Measurements from ENCODE around the gene PDGFC.

The PDGFC gene

GRCh38 chr4:156805696-156806095 lies 165.9 kb downstream of the PDGFC start:
- DNase-seq: no peak
- intact Hi-C loops (cut with DNase I): no loop called here

DNA sequence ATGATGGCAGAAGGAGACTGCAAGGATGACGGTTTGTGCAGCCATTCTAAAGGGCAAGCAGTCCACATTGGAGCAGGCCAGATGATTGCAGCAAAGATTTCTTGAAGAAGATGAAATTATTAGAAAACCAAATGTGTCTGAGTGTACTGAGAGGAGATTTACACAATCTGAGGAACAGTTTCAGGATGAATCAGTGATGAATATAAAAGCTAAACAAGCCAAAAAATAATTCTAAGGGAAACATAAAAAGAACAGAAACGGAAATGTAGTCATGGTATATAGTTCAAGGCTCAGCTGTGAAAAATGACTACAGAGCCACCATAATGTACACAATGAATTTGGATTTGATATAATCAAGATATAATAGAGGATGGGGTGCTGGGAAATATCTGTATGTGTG lies 168.5 kb downstream of the PDGFC start:
- intact Hi-C loops (cut with DNase I): no loop called here
- no peak for DNase-seq

GRCh38 chr4:156800463-156800862 lies 171.1 kb downstream of the PDGFC start:
- DNase-seq: no peak
- intact Hi-C loops (cut with DNase I): no loop called here

DNA sequence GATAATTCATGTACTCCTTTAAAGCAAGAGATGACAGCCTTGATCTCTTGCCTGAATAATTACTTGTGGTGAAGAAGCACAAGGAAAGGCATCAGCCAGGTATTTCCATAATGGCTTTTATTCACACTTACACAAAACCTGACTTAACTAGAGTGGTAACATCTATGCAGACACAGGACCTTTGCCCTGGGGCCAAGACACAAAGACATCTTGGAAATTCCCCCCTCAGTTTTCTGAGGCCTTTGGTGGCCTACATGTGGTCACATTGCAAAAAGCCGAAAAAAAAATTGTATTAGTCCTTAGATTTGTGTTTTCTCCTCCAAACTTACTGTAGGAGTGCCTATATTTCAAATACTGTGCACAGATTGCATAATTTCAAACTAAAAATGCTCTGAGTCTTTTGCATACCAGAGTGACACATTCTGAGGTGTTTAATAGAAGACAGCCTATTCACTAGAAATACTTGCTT lies 172.4 kb downstream of the PDGFC start:
- DNase-seq: no peak
- intact Hi-C loops (cut with DNase I): no loop called here

DNA sequence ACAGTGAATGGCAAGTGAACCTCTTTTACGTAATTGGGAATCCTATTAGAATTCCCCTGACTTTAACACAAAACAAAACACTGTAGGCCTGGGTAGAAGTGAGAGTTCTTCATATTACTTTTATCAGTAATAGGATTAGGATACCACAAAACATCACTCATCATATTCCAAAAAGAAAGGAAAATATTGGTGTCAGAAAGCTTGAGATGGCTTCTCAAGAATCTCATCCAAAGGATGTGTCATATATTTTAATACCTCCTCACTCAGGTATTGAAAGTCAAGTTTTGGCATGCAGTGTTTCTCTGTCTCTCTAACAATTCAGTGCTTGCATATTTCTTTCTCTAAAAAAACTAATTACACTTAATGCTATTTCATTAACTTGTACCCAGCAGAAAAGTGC lies 173.2 kb downstream of the PDGFC start:
- intact Hi-C loops (cut with DNase I): no loop called here
- DNase-seq: no peak

DNA sequence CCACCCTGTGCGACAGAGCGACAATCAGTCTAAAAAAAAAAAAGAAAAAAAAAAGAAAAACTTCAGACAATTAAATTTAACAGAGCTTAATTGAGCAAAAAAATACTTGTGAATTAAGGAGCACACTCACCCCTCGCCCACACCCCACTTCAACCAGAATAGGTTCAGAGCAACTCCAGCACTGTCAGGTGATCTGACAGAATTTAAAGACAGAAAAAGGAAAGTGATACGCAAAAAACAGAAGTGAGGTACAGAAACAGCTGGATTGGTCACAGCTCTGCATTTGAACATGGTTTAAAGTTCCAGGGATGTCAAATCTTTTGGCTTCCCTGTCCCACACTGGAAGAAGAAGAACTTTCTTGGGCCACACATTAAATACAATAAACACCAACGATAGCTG lies 174.4 kb downstream of the PDGFC start:
- DNase-seq: no peak
- intact Hi-C loops (cut with DNase I): no loop called here

GRCh38 chr4:156795727-156796126 lies 175.9 kb downstream of the PDGFC start:
- no peak for DNase-seq
- intact Hi-C loops (cut with DNase I): no loop called here

DNA sequence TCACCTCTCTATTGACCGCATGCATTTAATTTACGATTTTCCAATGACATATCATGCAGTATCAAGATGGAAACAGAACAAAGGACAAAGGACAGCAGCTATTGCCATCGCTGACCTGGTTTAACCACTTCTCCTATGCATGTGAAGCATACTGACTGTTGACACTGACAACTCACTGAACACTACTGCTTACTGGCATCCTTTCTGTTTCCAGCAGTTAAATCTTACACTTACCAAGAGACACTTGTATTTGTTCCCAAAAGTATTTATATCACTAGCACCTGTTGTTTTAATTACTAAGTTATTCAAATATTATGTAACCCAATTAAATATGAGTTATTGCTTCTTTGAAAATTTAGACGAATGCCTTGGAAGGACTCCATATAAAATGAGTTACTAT lies 176.7 kb downstream of the PDGFC start:
- no peak for DNase-seq
- intact Hi-C loops (cut with DNase I): no loop called here

GRCh38 chr4:156792462-156793085 lies 179.0 kb downstream of the PDGFC start:
- intact Hi-C loops (cut with DNase I): no loop called here
- DNase-seq: no peak

- intact Hi-C loops (cut with DNase I): no loop called here
- no peak for DNase-seq
These were observed 180.7 kb downstream of the PDGFC start for GRCh38 chr4:156790866-156791265.

GRCh38 chr4:156788782-156789181 lies 182.8 kb downstream of the PDGFC start:
- intact Hi-C loops (cut with DNase I): no loop called here
- no peak for DNase-seq

DNA sequence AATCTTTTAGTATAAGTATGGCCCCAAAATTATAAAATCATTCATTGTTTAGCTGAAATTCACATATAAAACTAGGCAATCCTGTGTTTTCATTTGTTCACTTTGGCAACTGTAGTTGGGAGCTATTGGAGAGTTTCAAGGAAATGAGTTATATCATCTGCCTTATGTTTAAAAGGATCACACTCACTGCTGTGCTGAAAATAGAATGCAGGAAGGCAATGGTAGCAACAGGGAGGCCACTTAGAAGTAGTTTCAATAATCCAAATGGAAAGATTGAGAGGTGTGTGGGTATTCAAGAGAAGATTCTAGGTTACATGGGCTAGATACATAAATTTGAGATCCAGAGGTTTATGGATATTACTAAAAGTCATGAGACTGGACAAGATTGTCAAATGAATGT lies 184.9 kb downstream of the PDGFC start:
- intact Hi-C loops (cut with DNase I): no loop called here

GRCh38 chr4:156784970-156785369 lies 186.6 kb downstream of the PDGFC start:
- intact Hi-C loops (cut with DNase I): no loop called here

More for the DNA sequence above, 184.9 kb downstream of the PDGFC start:
- DNase-seq: no peak

GRCh38 chr4:156783966-156784365 lies 187.6 kb downstream of the PDGFC start:
- DNase-seq: no peak
- intact Hi-C loops (cut with DNase I): no loop called here

More at GRCh38 chr4:156784970-156785369, 186.6 kb downstream of the PDGFC start:
- DNase-seq: no peak

- DNase-seq: no peak
- intact Hi-C loops (cut with DNase I): no loop called here
These were observed 189.1 kb downstream of the PDGFC start for GRCh38 chr4:156782491-156782890.

DNA sequence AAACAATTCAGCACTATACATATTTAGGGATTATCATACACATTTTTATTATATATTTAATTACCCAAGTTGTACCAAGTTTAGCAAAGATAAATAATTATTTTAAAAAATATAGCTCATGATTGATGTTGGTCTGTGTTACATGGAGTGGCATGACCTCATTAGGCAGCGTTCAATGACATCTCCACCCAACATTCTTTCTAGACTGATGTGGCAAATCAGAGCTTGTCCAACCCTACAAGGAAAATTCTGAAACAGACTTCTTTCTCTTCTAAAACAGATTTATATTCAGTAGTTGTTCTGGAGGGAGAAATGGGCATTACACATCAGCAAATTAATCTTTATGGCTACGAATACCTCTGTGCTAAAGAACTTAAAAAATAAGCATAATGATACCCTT lies 189.7 kb downstream of the PDGFC start:
- intact Hi-C loops (cut with DNase I): no loop called here
- no peak for DNase-seq

- intact Hi-C loops (cut with DNase I): loop anchor here (10.0 kb wide), 1 partner anchor 185 kb away; no protein-coding TSS in a partner anchor
- DNase-seq: no peak
These were observed 191.8 kb downstream of the PDGFC start for GRCh38 chr4:156779774-156780173.

DNA sequence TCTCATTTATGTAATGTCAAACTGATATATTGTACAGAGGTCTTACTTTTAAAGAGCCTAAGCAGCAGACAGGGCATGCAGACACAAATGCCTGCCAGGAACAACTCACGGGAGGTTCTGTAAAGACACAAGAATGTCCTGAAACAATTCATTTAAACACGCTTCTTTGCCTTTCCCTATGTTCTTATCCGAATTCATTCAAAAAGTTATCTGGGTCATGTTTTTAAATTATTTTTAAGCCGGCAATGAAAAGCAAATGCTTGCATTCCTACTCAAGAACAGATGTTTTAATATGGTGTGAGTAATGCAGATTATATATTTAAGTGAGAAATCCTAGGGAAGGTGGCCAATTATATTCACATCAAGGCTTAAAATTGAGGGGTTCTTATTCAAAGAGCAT lies 192.6 kb downstream of the PDGFC start:
- no peak for DNase-seq
- intact Hi-C loops (cut with DNase I): loop anchor here (10.0 kb wide), 1 partner anchor 186 kb away; no protein-coding TSS in a partner anchor

GRCh38 chr4:156778606-156779005 lies 193.0 kb downstream of the PDGFC start:
- intact Hi-C loops (cut with DNase I): loop anchor here (10.0 kb wide), 1 partner anchor 186 kb away; no protein-coding TSS in a partner anchor
- DNase-seq: no peak

DNA sequence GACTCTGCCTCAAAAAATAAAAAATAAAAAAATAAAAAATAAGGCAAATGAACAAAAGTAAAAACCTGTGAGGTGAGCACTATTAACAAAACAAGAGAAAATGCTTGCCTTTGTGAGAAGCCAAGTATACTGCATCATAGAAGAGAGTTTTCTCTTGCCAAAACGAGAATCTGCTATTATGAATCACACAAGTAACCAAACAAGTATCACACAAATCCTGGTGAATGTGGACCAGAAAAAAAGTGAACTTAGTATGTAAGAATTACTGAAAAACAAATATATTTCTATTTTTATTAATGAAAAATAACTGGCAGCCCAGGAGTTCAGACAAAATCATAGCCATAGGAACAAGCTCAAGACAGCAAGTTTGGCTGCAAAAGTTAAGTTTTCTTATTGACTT lies 193.5 kb downstream of the PDGFC start:
- no peak for DNase-seq
- intact Hi-C loops (cut with DNase I): loop anchor here (10.0 kb wide), 1 partner anchor 187 kb away; no protein-coding TSS in a partner anchor

DNA sequence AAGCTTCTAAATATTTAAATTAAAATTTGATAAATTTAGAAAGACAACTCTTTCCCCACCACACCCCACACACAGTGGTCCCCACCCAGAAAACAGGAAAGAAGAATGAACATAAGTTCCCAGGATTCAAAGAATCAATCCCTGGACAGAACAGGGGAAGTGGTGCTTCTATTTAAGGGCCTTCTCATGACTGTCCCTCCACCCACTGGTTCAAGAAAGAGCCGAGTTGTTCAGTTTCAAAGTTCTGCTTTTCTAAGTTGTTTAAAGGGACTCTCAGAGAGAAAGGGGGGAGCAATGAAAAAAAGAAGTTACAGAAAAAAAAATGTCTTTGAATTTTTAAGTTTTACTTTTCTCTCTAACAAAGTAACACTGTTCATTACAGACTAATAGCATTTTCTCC lies 195.8 kb downstream of the PDGFC start:
- intact Hi-C loops (cut with DNase I): loop anchor here (10.0 kb wide), 1 partner anchor 189 kb away; no protein-coding TSS in a partner anchor
- DNase-seq: peak in 3 of 42 donors; percentile 17 to 47 (median 17)

Data from head of caudate nucleus (tissue), 42 donors.